ENCODE data around the gene VIPR2.

Gene VIPR2

GRCh38 chr7:159157714-159158113 is 13.0 kb upstream of the VIPR2 start:
- Histone ChIP-seq H3K27me3 (ENCODE audit: control insufficient read depth, insufficient read depth, low read length) (no peaks in the 10 kb centered on the region), H3K27ac (ENCODE audit: low read depth, low read length) (no peak overlapping the region), H3K9me3 (ENCODE audit: control insufficient read depth, insufficient read depth, low read depth, low read length) (no peaks in the 10 kb centered on the region; the same call in 1 of the 2 replicates), H3K9ac (ENCODE audit: low read length) (no peak overlapping the region), H3K4me3 (ENCODE audit: low read depth, low read length) (no peak overlapping the region), H3K4me1 (ENCODE audit: control insufficient read depth, insufficient read depth, low read length) (no peaks in the 10 kb centered on the region), H3K36me3 (ENCODE audit: control insufficient read depth, insufficient read depth, low read length) (no peaks in the 10 kb centered on the region)

DNA sequence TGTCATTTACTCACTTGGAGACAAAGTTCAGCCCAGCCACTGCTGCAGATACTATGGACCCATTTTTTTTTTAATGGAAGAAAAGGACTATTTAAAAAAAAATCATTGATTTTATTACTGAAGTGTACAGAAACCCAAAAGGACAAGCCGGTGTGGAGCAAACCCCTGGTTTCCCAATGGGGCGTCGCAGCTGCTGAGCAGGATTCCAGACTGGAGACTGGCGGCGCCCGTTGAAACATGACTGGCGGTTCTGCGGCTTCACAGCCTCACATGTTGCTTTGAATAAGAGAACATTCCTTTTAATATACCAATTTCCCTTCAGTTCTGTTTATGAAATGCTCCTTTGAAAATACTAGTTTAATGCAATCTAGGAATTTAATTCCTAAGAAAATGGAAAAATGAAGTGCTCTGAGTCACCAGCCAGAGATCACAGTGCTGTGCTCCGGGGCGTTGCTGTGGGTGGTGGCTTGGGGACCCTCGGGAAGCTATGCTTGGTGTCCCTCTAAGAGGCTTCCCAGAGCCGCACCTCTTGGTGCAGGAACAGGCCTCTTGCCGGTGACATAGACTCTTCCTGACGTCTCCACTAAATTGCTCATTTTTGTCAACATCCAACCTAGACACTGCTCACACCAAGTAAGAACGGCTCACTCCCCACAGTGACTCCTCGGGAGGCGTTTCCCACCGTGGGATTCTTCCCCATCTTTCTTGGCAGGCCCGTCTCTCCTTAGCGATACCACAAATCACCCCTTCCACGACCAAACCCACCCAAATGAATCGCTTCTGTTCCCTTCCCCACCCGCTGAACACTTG is 12.0 kb upstream of the VIPR2 start:
- Histone ChIP-seq H3K9me3 (ENCODE audit: control insufficient read depth, insufficient read depth, low read depth, low read length) (no peaks in the 10 kb centered on the region; the same call in 1 of the 2 replicates), H3K36me3 (ENCODE audit: control insufficient read depth, insufficient read depth, low read length) (no peaks in the 10 kb centered on the region), H3K4me1 (ENCODE audit: control insufficient read depth, insufficient read depth, low read length) (no peaks in the 10 kb centered on the region), H3K9ac (ENCODE audit: low read length) (no peak overlapping the region), H3K27ac (ENCODE audit: low read depth, low read length) (no peak overlapping the region), H3K27me3 (ENCODE audit: control insufficient read depth, insufficient read depth, low read length) (no peaks in the 10 kb centered on the region), H3K4me3 (ENCODE audit: low read depth, low read length) (no peak overlapping the region)

- Histone ChIP-seq H3K27ac (ENCODE audit: low read depth, low read length) (no peak overlapping the region), H3K4me3 (ENCODE audit: low read depth, low read length) (no peak overlapping the region), H3K9ac (ENCODE audit: low read length) (no peak overlapping the region), H3K36me3 (ENCODE audit: control insufficient read depth, insufficient read depth, low read length) (no peaks in the 10 kb centered on the region), H3K27me3 (ENCODE audit: control insufficient read depth, insufficient read depth, low read length) (no peaks in the 10 kb centered on the region), H3K9me3 (ENCODE audit: control insufficient read depth, insufficient read depth, low read depth, low read length) (no peaks in the 10 kb centered on the region; the same call in 1 of the 2 replicates), H3K4me1 (ENCODE audit: control insufficient read depth, insufficient read depth, low read length) (no peaks in the 10 kb centered on the region)
Measured at GRCh38 chr7:159155410-159155809, 10.7 kb upstream of the VIPR2 start.

DNA sequence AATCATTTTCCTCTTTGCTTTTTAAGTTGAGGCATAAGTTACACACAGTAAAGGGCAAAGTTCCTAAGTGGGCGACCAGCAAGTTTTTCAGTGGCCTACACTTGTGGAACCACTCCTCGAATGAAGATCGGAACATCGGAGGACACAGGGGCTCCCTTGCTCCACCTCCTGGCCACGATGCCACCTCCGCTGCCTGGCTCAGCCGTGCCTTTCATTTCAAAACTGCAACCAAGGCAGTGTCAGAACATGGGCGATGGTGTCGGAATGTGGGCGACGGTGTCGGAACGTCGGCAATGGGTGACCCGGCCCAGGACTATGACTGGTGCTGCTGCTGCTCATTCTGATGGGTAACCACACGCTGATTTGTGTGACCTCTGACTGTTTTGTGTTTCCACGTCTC is 9.6 kb upstream of the VIPR2 start:
- no peaks in the 10 kb centered on the region for H3K36me3 ChIP-seq (ENCODE audit: control insufficient read depth, insufficient read depth, low read length)
- H3K9me3 ChIP-seq (ENCODE audit: control insufficient read depth, insufficient read depth, low read depth, low read length), result no peaks in the 10 kb centered on the region; the same call in 1 of the 2 replicates
- no peak overlapping the region for H3K4me3 ChIP-seq (ENCODE audit: low read depth, low read length)
- no peak overlapping the region for H3K9ac ChIP-seq (ENCODE audit: low read length)
- H3K27ac ChIP-seq (ENCODE audit: low read depth, low read length), result no peak overlapping the region
- H3K27me3 ChIP-seq (ENCODE audit: control insufficient read depth, insufficient read depth, low read length), result peaks cover 4% of the 10 kb centered on the region; the same call in 1 of the 2 replicates
- H3K4me1 ChIP-seq (ENCODE audit: control insufficient read depth, insufficient read depth, low read length), result no peaks in the 10 kb centered on the region

GRCh38 chr7:159153511-159153910 is 8.8 kb upstream of the VIPR2 start:
- Histone ChIP-seq H3K9me3 (ENCODE audit: control insufficient read depth, insufficient read depth, low read depth, low read length) (no peaks in the 10 kb centered on the region; the same call in 1 of the 2 replicates), H3K4me1 (ENCODE audit: control insufficient read depth, insufficient read depth, low read length) (no peaks in the 10 kb centered on the region), H3K27me3 (ENCODE audit: control insufficient read depth, insufficient read depth, low read length) (peaks cover 6% of the 10 kb centered on the region), H3K27ac (ENCODE audit: low read depth, low read length) (no peak overlapping the region), H3K9ac (ENCODE audit: low read length) (no peak overlapping the region), H3K4me3 (ENCODE audit: low read depth, low read length) (no peak overlapping the region), H3K36me3 (ENCODE audit: control insufficient read depth, insufficient read depth, low read length) (no peaks in the 10 kb centered on the region)

- Histone ChIP-seq H3K36me3 (ENCODE audit: control insufficient read depth, insufficient read depth, low read length) (no peaks in the 10 kb centered on the region), H3K27me3 (ENCODE audit: control insufficient read depth, insufficient read depth, low read length) (peaks cover 11% of the 10 kb centered on the region), H3K4me1 (ENCODE audit: control insufficient read depth, insufficient read depth, low read length) (no peaks in the 10 kb centered on the region; the same call in 1 of the 2 replicates), H3K9me3 (ENCODE audit: control insufficient read depth, insufficient read depth, low read depth, low read length) (no peaks in the 10 kb centered on the region; the same call in 1 of the 2 replicates), H3K9ac (ENCODE audit: low read length) (no peak overlapping the region), H3K4me3 (ENCODE audit: low read depth, low read length) (no peak overlapping the region), H3K27ac (ENCODE audit: low read depth, low read length) (no peak overlapping the region)
Measured at GRCh38 chr7:159152816-159153215, 8.1 kb upstream of the VIPR2 start.

DNA sequence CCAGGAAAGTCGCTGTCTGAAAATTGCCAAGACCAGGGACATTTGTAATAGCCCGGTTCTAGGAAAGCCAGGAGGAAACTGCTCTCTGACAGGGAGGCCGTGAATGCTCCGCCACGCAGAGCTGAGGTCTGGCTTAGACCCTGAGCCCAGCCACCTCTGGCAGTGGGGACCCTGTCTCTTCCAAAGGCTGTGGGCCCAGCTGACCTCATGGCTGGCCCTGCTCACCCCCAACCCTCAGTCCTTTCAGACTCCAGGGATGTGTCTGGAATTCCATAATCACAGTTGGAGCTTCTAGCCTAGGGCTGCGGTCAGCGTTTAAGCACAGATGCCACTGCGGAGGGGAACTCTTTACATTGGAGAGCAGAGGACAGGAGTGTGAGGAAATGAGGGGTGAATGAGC is 6.6 kb upstream of the VIPR2 start:
- Histone ChIP-seq H3K9ac (ENCODE audit: low read length) (no peak overlapping the region), H3K27me3 (ENCODE audit: control insufficient read depth, insufficient read depth, low read length) (peaks cover 26% of the 10 kb centered on the region), H3K4me1 (ENCODE audit: control insufficient read depth, insufficient read depth, low read length) (no peaks in the 10 kb centered on the region; the same call in 1 of the 2 replicates), H3K9me3 (ENCODE audit: control insufficient read depth, insufficient read depth, low read depth, low read length) (no peaks in the 10 kb centered on the region), H3K36me3 (ENCODE audit: control insufficient read depth, insufficient read depth, low read length) (no peaks in the 10 kb centered on the region), H3K4me3 (ENCODE audit: low read depth, low read length) (no peak overlapping the region), H3K27ac (ENCODE audit: low read depth, low read length) (no peak overlapping the region)

DNA sequence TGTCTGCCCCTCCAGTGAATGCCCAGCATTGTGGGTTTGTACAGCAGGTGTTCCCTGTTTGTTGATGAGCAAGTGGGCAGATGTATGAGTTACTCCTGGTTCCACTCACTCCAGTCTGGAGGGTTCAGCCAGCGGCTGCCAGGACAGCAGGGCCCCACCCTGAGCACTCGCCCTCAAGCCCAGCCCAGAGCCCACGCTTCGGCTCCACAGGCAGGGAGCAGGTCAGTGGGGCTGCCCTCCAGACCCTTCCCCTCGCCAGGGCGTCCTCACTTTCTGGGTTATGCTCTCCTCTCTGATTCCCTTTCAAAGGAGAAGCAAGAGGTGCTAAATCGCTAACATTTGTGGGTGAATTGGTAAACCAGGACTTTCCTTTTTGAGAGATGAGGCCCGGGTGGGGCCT is 4.8 kb upstream of the VIPR2 start:
- H3K4me1 ChIP-seq (ENCODE audit: control insufficient read depth, insufficient read depth, low read length), result no peaks in the 10 kb centered on the region; the same call in 1 of the 2 replicates
- no peak overlapping the region for H3K27ac ChIP-seq (ENCODE audit: low read depth, low read length)
- peaks cover 42% of the 10 kb centered on the region for H3K27me3 ChIP-seq (ENCODE audit: control insufficient read depth, insufficient read depth, low read length)
- no peak overlapping the region for H3K4me3 ChIP-seq (ENCODE audit: low read depth, low read length)
- no peaks in the 10 kb centered on the region for H3K36me3 ChIP-seq (ENCODE audit: control insufficient read depth, insufficient read depth, low read length)
- H3K9ac ChIP-seq (ENCODE audit: low read length), result no peak overlapping the region
- H3K9me3 ChIP-seq (ENCODE audit: control insufficient read depth, insufficient read depth, low read depth, low read length), result no peaks in the 10 kb centered on the region

GRCh38 chr7:159148430-159149395 is 4.0 kb upstream of the VIPR2 start:
- H3K27me3 ChIP-seq (ENCODE audit: control insufficient read depth, insufficient read depth, low read length), result peaks cover 49% of the 10 kb centered on the region
- no peaks in the 10 kb centered on the region; the same call in 1 of the 2 replicates for H3K4me1 ChIP-seq (ENCODE audit: control insufficient read depth, insufficient read depth, low read length)
- H3K9me3 ChIP-seq (ENCODE audit: control insufficient read depth, insufficient read depth, low read depth, low read length), result no peaks in the 10 kb centered on the region
- H3K9ac ChIP-seq (ENCODE audit: low read length), result no peak overlapping the region
- no peak overlapping the region for H3K27ac ChIP-seq (ENCODE audit: low read depth, low read length)
- H3K4me3 ChIP-seq (ENCODE audit: low read depth, low read length), result no peak overlapping the region
- H3K36me3 ChIP-seq (ENCODE audit: control insufficient read depth, insufficient read depth, low read length), result no peaks in the 10 kb centered on the region

GRCh38 chr7:159147687-159148086 is 3.0 kb upstream of the VIPR2 start:
- no peak overlapping the region for H3K27ac ChIP-seq (ENCODE audit: low read depth, low read length)
- H3K9ac ChIP-seq (ENCODE audit: low read length), result no peak overlapping the region
- H3K4me3 ChIP-seq (ENCODE audit: low read depth, low read length), result no peak overlapping the region
- H3K36me3 ChIP-seq (ENCODE audit: control insufficient read depth, insufficient read depth, low read length), result no peaks in the 10 kb centered on the region
- no peaks in the 10 kb centered on the region for H3K9me3 ChIP-seq (ENCODE audit: control insufficient read depth, insufficient read depth, low read depth, low read length)
- peaks cover 8% of the 10 kb centered on the region; the same call in 1 of the 2 replicates for H3K4me1 ChIP-seq (ENCODE audit: control insufficient read depth, insufficient read depth, low read length)
- H3K27me3 ChIP-seq (ENCODE audit: control insufficient read depth, insufficient read depth, low read length), result peaks cover 60% of the 10 kb centered on the region

DNA sequence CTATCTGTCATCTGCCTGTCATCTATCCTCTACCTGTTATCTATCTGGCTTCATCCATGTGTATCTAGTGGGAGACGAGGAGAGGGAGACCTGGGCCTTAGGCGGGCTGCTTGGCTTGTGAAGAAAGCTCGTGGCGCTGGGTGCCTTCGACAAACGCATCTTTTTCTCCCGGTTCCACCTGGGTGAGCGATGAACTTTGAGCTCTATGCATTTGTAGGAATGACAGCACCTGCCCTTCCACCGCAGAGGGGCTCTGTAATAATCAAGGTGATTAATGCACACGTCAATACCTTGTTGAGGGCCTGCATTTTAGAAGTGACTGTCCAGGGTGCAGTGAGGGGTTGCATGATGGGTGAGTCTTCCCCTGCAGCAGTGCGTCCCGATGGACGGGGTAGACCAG is 2.6 kb upstream of the VIPR2 start:
- peaks cover 10% of the 10 kb centered on the region for H3K4me1 ChIP-seq (ENCODE audit: control insufficient read depth, insufficient read depth, low read length)
- H3K9me3 ChIP-seq (ENCODE audit: control insufficient read depth, insufficient read depth, low read depth, low read length), result no peaks in the 10 kb centered on the region
- peaks cover 64% of the 10 kb centered on the region for H3K27me3 ChIP-seq (ENCODE audit: control insufficient read depth, insufficient read depth, low read length)
- H3K27ac ChIP-seq (ENCODE audit: low read depth, low read length), result no peak overlapping the region
- H3K4me3 ChIP-seq (ENCODE audit: low read depth, low read length), result no peak overlapping the region
- H3K36me3 ChIP-seq (ENCODE audit: control insufficient read depth, insufficient read depth, low read length), result no peaks in the 10 kb centered on the region
- no peak overlapping the region for H3K9ac ChIP-seq (ENCODE audit: low read length)

All from HUES6 (cell line).